ENCODE measurements around the gene STXBP4. TPM values are rescaled to one million over a fixed set of nuclear protein-coding genes. Genes with fewer than 3 reads are reported as not detected.

STXBP4 gene
- polyA plus RNA-seq, 3 donors = 14.1 to 19.1 (median 19.1) TPM

DNA sequence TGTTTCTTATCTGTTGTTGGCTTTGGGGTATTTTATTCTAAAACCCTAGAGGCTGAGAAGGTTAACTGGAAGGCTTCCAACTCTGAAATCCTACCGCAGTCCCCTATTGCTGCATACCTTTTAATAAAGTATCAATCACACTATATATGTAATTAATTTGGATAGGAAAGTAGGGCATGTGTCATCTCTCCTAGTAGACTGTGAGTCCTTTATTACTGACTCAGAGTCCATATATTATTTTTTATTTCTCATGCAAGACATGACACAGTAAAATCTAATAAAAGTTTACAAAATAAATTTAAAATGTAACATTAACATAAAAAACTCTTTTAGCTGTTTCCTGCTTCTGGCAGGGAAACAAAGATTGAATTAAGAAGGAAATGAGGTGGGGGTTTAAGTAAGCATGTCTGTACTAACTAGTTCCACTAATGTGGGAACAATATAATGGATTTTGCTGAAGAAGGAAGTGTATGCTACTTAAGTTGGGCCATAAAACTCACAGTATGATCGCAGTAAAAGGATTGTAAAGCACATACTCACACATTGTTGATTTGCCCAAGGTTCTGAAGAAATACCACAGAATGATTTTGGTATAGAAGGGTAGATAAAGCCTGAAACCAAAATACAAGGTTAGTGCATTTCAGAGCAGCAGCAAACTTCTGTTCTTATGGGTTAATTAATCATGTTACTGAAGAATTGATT is 198.6 kb downstream of the STXBP4 start:
- peak; percentile 33 for DNase-seq

DNA sequence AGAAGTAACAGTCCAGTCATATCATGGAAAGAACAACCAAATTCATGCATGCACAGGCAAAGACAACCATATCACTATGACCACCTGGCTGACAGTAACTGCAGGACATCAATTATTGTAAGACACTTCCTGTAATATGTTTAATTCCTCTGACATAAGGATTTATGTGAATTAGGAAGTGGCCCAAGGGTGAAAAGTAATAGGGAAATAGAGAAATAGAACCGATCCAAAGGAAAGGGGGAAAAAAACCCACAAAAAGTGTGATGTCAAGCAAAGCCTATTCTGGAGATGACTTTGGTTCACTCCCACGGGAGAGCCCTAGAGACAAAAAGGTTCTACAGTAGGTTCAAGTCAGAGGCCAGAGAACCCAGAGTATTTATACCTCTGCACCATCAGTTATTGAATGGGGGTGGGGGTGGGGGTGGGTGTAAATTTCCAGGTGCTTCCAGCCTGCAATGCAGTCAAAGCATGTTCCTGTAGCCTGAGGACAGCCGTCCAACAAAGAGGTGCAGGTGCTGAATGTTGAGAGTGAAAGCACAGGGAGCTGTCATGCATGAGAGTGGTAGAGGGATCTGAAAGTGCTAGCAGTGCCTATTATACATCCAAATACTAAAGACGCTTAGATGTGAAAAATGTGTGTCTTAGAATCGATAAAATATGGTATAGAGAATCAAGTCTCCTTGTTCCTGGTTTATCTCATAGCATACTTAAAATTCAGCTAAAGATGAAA is 200.6 kb downstream of the STXBP4 start:
- DNase-seq = no peak

DNA sequence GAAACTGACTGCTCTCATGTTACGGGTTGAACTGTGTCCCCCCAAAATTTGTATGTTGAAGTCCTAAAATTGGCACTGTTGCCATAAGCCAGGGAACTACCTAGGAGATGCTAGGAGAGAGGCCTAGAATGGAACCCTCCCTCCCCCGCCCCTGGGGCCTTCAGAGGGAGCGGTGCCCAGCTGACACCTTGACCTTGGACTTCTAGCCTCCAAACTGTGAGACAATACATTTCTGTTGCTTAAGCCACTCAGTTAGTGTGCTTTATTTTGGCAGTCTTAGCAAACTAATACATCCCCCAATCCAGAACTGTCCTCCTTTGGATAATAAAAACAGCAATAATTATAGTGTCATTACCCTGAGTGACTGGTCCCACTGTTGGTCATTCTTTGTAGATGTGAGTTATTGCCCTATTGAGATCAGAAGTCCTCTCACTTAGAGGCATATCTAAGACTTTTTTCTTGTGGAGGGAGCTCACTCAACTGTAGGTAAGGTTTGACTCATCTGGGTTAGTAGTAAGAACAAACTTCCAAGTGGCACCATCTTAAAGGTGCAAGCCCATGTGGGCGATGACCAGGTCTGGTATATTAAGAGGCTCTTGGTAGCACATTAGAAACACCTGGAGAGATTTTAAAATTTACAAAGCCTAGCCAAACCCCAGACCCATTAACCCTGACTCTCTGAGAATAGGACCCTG is 203.2 kb downstream of the STXBP4 start:
- no peak for DNase-seq

DNA sequence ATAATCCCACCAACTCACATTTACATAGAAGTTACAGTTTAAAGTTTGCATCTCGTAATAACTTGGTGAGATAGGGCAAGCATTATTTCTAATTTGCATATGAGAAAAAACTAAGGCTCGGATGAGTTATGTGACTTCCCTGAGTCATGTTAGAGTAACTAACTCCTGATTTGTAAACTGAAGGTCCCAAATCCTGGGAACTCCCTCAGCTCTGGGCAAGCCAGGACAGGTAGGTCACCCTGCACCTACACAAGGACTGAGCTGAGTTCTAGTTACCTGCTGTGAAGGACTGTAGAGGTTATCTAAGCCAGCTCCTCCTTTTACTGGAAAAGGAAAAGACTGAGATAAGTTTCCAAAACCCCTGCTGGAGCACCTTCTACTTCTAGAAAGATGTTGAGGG is 204.0 kb downstream of the STXBP4 start:
- no peak for DNase-seq

- no peak for DNase-seq
These were observed 205.6 kb downstream of the STXBP4 start for GRCh38 chr17:55174133-55174532.

DNA sequence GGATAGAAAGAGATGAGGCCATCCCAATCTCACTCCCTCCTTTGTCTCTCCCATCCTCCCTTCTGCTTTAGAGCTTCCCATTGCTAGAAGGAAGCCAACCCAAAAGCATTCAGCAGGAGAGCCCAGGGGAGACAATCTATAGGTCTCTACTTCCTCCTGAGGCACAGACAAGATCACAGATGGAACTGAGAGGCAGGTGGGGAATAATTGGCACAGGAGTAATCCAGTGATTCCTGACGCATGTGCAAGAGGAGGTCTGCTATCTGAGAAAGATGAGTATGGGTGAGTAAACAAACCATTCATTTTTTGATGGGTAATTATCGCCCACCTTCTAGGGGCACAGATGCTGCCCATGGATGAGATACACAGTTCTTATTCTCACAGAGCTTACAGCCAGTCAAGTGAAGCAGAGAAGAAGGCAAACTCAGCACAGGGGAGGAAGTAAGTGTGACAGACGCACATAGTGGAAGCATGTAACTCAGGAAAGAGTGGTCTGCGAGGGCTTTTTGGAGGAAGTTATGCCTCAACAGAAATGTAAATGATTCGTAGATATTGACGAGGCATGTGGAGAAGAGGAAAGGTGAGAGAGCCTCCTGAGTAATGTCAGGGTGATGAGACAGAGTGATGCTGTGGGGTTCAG is 207.3 kb downstream of the STXBP4 start:
- DNase-seq = no peak

DNA sequence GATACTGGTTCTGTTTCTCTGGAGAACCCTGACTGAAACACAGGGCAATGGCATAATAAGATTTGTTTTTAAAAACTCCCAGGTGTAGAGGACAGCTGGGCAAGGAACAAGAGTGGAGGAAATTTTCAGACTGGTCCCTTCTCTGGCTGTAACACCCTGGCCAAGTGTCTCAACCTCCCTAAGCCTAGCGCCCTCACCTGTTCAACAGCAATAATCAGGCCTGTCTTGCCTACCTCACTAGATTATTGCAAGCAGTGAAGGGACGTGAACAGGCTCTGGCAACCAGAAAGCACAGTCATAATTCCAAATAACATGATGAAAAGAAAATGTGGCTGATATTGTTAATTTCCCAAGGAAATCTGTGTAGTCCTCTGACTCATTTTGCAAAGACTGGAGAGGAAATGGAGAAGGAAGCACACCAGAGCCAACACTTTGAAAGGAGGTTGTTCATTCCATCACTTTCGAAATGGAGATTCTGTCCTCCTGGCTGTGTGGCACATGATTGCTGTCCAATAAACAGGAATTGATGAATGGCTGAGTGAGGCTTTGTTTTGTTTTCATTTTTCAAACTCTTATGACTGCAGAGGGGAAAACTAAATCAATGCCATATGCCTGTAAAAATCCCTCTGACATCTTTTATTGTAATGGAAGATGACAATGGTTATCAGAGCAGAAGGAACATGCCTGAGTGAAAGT is 208.7 kb downstream of the STXBP4 start:
- DNase-seq = no peak

- no peak for DNase-seq
These were observed 209.3 kb downstream of the STXBP4 start for GRCh38 chr17:55177855-55178217.

DNA sequence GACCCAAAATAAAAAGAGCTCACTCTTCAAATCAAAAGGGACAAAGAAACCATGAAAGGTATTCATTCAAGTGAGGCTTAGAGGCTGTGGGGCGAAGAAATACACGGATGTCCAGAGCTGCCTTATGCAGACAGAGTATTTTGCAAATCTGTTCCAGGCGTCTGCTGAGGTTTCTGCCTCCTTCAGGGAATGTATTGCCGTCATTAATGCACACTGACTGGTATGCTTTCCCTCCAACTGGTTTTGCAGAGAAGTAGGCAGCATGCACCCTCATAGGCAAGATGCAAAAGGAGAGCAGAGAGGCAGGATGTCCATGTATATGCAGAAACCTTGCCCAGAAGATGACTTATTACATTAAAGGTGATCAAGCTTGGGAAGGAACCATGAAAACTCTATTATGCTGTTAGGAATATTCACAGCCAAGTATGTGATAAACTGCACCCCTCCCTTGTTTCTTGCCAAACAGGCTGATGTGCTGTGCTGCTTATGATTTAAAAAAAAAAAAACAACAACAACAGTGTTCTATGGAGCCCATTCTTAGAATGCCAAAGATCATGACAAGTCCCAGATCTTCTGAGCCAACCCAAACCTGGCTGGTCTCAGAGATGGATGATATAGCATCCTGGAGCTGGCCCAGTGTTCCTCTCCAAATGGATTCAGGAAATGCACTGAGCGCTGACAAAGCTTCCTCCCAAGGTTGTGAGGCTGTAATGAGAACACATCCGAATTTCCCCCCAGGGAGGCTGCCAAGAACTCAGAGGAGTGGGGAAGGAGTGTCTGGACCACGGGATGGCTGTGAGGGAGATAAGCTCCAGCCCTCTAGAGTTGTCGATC is 218.6 kb downstream of the STXBP4 start:
- DNase-seq = no peak

GRCh38 chr17:55190748-55191147 is 222.2 kb downstream of the STXBP4 start:
- DNase-seq = no peak

- DNase-seq = no peak
These were observed 230.3 kb downstream of the STXBP4 start for GRCh38 chr17:55198690-55199370.

DNA sequence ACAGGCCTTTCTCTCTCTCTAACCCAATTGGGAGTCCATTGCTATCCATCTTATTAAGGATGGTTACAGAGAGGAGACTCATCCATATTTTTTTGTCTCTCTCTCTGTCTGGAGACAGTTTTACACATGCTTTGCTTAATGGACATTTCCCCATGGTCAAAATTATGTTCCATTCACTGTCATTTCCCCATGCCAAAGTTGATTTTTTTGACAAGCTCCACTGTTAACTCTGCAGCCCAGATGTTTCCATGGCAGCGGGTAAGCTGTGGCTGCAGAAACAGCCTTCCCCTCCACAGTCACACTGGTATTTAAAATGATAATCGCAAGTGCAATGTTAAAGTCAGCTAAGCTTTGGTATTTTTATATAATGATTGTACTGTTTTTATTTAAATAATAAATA is 232.3 kb downstream of the STXBP4 start:
- no peak for DNase-seq

- no peak for DNase-seq
These were observed 232.9 kb downstream of the STXBP4 start for GRCh38 chr17:55201308-55201932.

GRCh38 chr17:55202896-55203295 is 234.3 kb downstream of the STXBP4 start:
- DNase-seq = no peak

- no peak for DNase-seq
These were observed 239.7 kb downstream of the STXBP4 start for GRCh38 chr17:55208078-55208812.

- DNase-seq = peak; percentile 35
These were observed 241.7 kb downstream of the STXBP4 start for GRCh38 chr17:55210292-55210691.

GRCh38 chr17:55212880-55213279 is 244.3 kb downstream of the STXBP4 start:
- DNase-seq = no peak

- DNase-seq = no peak
These were observed 247.1 kb downstream of the STXBP4 start for GRCh38 chr17:55215711-55216110.

DNA sequence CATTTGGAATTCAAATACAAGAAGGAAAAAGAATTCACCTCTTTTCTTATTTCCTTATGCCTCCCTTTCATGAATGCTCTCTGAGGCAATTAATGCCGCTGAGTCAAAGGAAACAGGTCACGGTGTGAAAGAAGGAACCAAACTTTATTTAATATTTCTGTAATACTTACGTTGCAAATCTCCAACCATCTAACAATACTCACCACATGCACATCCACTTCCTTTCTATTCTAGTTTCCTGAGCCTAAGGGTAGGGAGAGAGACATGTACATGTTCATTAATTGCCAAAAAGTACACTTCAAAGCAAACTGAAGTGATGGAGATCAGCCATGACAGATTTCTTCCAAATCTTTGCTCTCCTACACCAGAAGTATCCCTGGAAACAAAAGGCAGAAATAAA is 248.3 kb downstream of the STXBP4 start:
- DNase-seq = no peak

Measured in renal pelvis (tissue), 4 donors.